Activated naive CD4-positive, alpha-beta T cell treated with anti-CD3 and anti-CD28 coated beads, Interleukin-2, amount 10 ng/mL, durations not matched to agents 7 days and 5 days (primary cell): Measurements from ENCODE around the gene AHCYL2.

ENCODE experiments used
- CTCF ChIA-PET: fragments of 350-600 bp; sonication (Branson Sonifier 250); formaldehyde crosslinking; loops from one replicate; lab custom pipeline; 2021; ENCODE audit warnings: antibody characterized with exemption; lab: Charles Lee
- DNase-seq: peaks from one replicate; pipeline ENCODE4 v3.0.0-alpha.2; 2020
- H3K27ac Mint-ChIP-seq: one replicate; pipeline ENCODE4 v1.8.0; 2021; ENCODE audit warnings: mild to moderate bottlenecking, moderate library complexity, mixed read lengths
- H3K27me3 Mint-ChIP-seq: one replicate; pipeline ENCODE4 v1.8.0; 2021; ENCODE audit warnings: mild to moderate bottlenecking, mixed read lengths
- H3K36me3 Mint-ChIP-seq: one replicate; pipeline ENCODE4 v1.8.0; 2021; ENCODE audit warnings: mixed read lengths
- H3K4me1 Mint-ChIP-seq: one replicate; pipeline ENCODE4 v1.8.0; 2021; ENCODE audit warnings: mixed read lengths
- H3K4me3 Mint-ChIP-seq: one replicate; pipeline ENCODE4 v1.8.0; 2021; ENCODE audit warnings: mild to moderate bottlenecking, moderate library complexity, mixed read lengths
- H3K9me3 Mint-ChIP-seq: one replicate; pipeline ENCODE4 v1.8.0; 2021; ENCODE audit warnings: mixed read lengths

AHCYL2 gene

DNA sequence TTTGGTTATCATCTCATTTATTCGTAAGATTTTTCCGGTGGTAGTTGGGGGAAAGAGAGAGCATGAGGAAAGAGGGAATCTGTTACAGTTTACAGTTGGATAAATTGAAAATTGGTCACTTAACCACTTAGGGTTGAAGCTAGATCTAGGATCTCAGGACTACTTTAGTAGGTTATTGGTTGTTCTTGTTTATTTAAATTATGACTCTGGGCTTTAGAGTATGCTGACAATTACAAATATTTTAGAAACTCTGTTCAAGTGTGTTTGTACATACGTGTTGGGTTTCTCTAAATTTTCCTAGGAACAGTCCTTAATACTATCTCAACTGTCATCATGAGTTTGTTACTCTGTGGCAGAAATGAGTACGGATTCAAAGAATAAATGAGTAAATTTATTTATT, 160.8 kb downstream of the AHCYL2 start:
- Mint-ChIP-seq H3K27me3 (no peaks in the 10 kb centered on the region), H3K9me3 (no peaks in the 10 kb centered on the region), H3K27ac (no peak overlapping the region), H3K36me3 (peaks cover 4% of the 10 kb centered on the region), H3K4me1 (peaks cover 27% of the 10 kb centered on the region), H3K4me3 (no peak overlapping the region)
- CTCF ChIA-PET: interaction anchor here (1.7 kb wide), 1 partner anchor 9 kb away, joined by 8 read pairs; no protein-coding TSS in a partner anchor
- DNase-seq: no peak

DNA sequence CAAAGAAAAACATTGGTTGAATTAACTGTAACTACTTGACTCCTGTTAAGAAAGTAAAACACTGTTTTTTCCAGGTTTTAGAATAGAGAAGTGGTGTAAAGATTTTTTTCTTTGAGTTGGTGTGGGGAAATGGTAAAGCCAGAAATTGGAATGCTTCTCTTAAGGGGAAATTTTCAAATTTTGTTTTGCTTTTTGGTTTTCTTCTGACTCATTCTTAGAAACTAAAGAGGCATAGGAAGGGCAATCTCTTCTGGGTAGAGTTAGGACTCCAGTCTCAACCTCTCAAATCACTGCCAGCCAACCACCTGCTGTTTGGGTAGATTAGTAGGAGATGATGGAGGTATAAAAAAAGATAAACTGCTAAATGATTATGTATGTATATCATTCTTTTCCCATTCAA, 161.7 kb downstream of the AHCYL2 start:
- Mint-ChIP-seq H3K27ac (no peak overlapping the region), H3K27me3 (no peaks in the 10 kb centered on the region), H3K9me3 (no peaks in the 10 kb centered on the region), H3K4me3 (no peak overlapping the region), H3K4me1 (peaks cover 22% of the 10 kb centered on the region), H3K36me3 (peaks cover 4% of the 10 kb centered on the region)
- no peak for DNase-seq
- CTCF ChIA-PET: interaction anchor here (0.7 to 4.3 kb wide), 4 partner anchors 8 to 25 kb away, joined by 3 to 29 read pairs (median 3); no protein-coding TSS in a partner anchor

DNA sequence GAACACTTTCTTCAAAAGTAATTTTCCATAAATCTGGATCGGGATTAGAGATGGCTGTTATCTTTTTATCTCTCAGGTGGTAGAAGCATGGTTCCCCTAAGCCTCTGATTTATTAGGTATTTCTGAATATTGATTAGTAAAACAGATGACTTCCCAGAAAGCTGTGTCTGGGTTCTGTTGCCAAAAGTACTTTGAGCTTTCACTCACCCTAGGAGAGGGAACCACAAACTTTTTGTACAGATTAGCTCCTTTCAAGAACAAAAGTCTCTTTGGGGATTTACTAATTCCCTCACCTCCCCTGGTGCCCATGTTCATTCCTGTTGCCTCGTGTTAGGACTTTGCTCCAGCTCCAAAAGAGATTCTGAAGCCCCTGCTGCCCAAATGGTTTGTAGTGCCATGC, 162.7 kb downstream of the AHCYL2 start:
- Mint-ChIP-seq H3K4me3 (no peak overlapping the region), H3K36me3 (peaks cover 4% of the 10 kb centered on the region), H3K9me3 (no peaks in the 10 kb centered on the region), H3K4me1 (peaks cover 15% of the 10 kb centered on the region), H3K27me3 (no peaks in the 10 kb centered on the region), H3K27ac (no peak overlapping the region)
- CTCF ChIA-PET: interaction anchor here (0.8 to 4.3 kb wide), 4 partner anchors 9 to 19 kb away, joined by 3 to 29 read pairs (median 10); no protein-coding TSS in a partner anchor
- no peak for DNase-seq

DNA sequence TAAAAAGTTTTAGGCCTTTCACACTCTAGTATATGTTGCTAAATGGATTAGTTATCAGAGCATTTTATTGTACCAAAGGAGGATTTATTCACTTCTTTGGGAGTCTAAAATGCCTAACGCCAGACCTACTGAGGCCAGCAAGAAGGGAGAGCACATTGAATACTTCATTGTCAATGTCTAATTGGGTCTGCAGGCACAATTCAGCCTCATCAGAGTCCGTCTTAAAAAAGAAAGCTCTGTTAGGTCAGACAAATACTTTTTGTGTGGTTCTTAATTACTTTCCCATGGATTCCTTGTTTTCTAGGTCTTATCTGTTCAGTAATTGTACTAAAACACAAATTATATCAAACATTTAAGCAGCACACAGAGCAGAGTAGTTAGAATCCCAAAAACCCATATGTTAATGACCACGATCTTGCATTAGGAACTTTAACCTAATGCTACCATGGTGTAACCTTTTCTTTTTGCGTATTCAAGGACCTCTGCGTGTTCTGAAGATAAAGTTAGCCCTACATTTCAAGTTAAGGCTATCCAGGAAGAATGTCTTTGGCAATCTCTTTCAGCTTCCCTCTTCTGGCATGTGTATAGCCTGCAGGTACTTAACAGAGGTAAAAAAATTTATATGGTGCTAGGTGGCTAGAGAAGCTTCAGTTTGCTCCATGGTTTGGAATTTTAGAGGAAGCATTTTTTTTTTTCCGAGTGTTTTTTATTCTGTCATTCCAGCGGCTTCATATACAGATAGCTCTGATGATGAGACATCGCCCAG, 163.7 kb downstream of the AHCYL2 start:
- H3K4me3 Mint-ChIP-seq: no peak overlapping the region
- H3K36me3 Mint-ChIP-seq: peaks cover 2% of the 10 kb centered on the region
- H3K4me1 Mint-ChIP-seq: peaks cover 13% of the 10 kb centered on the region
- no peak for DNase-seq
- CTCF ChIA-PET: interaction anchor here (2.1 to 4.3 kb wide), 2 partner anchors 13 to 20 kb away, joined by 16 to 29 read pairs; no protein-coding TSS in a partner anchor
- H3K27ac Mint-ChIP-seq: no peak overlapping the region
- no peaks in the 10 kb centered on the region for H3K27me3 Mint-ChIP-seq
- H3K9me3 Mint-ChIP-seq: no peaks in the 10 kb centered on the region

DNA sequence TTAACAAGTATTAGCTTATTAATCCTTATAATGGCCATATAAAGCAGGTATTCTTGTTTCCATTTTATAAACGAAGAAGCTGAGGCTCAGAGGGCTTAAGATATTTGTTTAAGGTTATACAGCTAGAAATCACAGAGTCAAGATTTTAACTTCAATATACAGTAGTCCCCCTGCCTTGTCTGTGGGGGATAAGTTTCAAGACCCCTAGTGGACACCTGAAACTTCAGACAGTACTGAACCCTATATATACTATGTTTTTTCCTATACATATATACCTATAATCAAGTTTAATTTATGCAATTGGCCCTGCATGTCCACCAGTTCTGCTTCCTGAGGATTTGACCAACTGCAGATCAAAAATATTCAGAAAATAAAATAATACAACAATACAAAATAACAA, 165.0 kb downstream of the AHCYL2 start:
- Mint-ChIP-seq H3K4me1 (peaks cover 13% of the 10 kb centered on the region), H3K4me3 (no peak overlapping the region), H3K27ac (no peak overlapping the region), H3K36me3 (peaks cover 6% of the 10 kb centered on the region), H3K9me3 (no peaks in the 10 kb centered on the region), H3K27me3 (no peaks in the 10 kb centered on the region)
- DNase-seq: no peak
- CTCF ChIA-PET: interaction anchor here (0.9 to 4.3 kb wide), 5 partner anchors 11 to 64 kb away, joined by 3 to 29 read pairs (median 6); no protein-coding TSS in a partner anchor

DNA sequence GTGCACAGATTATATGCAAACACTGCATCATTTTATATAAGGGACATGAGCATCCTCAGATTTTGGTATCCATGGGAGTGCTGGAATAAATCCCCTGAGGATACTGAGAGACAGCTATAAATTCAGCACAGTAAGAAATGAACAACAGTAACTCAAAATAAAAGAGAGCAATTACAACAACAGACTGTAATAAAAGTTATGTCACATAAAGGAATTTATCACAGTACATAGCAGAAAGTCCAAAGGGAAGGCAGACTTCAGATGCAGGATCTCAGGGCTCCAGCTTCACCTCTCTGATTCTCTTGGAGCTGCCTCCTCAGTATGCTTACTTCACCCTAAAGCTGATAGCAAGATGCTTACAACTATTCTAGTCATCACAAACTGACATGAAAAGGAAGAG, 165.5 kb downstream of the AHCYL2 start:
- peaks cover 5% of the 10 kb centered on the region for H3K36me3 Mint-ChIP-seq
- H3K4me1 Mint-ChIP-seq: peaks cover 13% of the 10 kb centered on the region
- no peaks in the 10 kb centered on the region for H3K9me3 Mint-ChIP-seq
- CTCF ChIA-PET: interaction anchor here (0.9 to 4.3 kb wide), 4 partner anchors 11 to 63 kb away, joined by 3 to 29 read pairs (median 4); no protein-coding TSS in a partner anchor
- DNase-seq: no peak
- H3K4me3 Mint-ChIP-seq: no peak overlapping the region
- H3K27me3 Mint-ChIP-seq: no peaks in the 10 kb centered on the region
- no peak overlapping the region for H3K27ac Mint-ChIP-seq

DNA sequence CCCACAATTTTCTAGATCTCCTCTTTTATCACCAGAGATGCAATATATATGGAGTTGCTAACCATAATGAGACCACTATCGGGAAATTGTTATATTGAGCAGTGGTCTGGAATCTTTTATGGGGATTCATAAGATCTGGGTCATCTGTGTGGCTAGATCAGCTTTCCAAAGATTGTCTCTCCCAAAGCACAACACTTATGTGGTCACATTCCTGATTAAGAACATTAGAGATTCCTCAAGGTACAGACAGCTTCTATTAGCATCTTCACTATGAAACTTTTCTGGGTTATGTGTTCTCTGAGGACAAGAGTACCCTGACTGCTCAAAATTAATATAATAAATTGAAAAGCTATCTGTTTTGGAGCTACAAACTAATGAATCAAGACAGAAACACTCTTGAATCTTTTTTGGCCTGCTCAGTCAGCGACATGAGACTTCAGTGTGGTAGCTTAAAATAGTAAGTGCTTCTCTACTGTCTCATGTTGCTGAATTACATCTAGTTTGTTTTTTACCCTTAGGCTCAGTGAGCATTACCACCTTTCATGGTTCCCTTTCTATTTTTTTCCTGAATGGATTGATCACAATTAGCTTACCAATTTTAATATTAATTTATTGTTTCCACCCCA, 166.8 kb downstream of the AHCYL2 start:
- no peak for DNase-seq
- Mint-ChIP-seq H3K4me3 (no peak overlapping the region), H3K4me1 (peaks cover 6% of the 10 kb centered on the region), H3K27me3 (no peaks in the 10 kb centered on the region), H3K36me3 (peaks cover 4% of the 10 kb centered on the region), H3K27ac (no peak overlapping the region), H3K9me3 (no peaks in the 10 kb centered on the region)
- CTCF ChIA-PET: interaction anchor here (0.9 to 1.3 kb wide), 2 partner anchors 16 to 137 kb away, joined by 3 to 6 read pairs; no protein-coding TSS in a partner anchor

DNA sequence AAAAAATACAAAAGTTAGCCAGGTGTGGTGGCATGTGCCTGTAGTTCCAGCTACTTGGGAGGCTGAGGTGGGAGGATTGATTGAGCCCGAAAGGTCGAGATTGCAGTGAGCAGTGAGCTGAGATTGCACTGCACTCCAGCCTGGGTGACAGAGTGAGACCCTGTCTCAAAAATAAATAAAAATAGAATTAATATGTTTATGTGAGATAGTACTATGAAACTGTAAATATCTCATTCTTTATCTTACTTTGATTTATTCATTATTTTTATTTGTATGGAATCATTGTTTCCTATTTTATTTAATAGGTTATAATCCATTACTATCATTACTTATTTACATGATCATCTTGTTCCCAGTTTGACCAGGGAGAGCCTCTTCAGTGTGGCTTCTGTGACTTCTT, 168.4 kb downstream of the AHCYL2 start:
- DNase-seq: no peak
- no peak overlapping the region for H3K27ac Mint-ChIP-seq
- CTCF ChIA-PET: no interaction called here
- H3K9me3 Mint-ChIP-seq: no peaks in the 10 kb centered on the region
- H3K27me3 Mint-ChIP-seq: no peaks in the 10 kb centered on the region
- no peaks in the 10 kb centered on the region for H3K4me1 Mint-ChIP-seq
- H3K4me3 Mint-ChIP-seq: no peak overlapping the region
- H3K36me3 Mint-ChIP-seq: peaks cover 4% of the 10 kb centered on the region

DNA sequence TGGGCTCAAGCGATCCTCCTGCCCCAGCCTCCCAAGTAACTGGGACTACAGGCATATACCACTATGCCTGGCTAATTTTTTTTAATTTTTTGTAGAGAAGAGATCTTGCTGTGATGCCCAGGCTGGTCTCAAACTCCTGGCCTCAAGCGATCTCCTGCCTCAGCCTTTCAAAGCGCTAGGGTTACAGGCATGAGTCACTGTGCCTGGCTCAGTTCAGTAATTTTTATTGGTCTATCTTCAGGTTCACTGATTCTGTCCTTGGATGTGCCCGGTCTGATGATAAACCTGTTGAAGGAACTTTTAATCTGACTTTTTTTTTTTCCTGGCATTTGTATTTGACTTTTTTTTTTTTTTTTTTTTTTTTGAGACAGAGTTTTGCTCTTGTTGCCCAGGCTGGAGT, 169.3 kb downstream of the AHCYL2 start:
- no peaks in the 10 kb centered on the region for H3K9me3 Mint-ChIP-seq
- H3K27ac Mint-ChIP-seq: no peak overlapping the region
- H3K36me3 Mint-ChIP-seq: peaks cover 4% of the 10 kb centered on the region
- no peak overlapping the region for H3K4me3 Mint-ChIP-seq
- CTCF ChIA-PET: no interaction called here
- no peak for DNase-seq
- H3K4me1 Mint-ChIP-seq: no peaks in the 10 kb centered on the region
- H3K27me3 Mint-ChIP-seq: no peaks in the 10 kb centered on the region

DNA sequence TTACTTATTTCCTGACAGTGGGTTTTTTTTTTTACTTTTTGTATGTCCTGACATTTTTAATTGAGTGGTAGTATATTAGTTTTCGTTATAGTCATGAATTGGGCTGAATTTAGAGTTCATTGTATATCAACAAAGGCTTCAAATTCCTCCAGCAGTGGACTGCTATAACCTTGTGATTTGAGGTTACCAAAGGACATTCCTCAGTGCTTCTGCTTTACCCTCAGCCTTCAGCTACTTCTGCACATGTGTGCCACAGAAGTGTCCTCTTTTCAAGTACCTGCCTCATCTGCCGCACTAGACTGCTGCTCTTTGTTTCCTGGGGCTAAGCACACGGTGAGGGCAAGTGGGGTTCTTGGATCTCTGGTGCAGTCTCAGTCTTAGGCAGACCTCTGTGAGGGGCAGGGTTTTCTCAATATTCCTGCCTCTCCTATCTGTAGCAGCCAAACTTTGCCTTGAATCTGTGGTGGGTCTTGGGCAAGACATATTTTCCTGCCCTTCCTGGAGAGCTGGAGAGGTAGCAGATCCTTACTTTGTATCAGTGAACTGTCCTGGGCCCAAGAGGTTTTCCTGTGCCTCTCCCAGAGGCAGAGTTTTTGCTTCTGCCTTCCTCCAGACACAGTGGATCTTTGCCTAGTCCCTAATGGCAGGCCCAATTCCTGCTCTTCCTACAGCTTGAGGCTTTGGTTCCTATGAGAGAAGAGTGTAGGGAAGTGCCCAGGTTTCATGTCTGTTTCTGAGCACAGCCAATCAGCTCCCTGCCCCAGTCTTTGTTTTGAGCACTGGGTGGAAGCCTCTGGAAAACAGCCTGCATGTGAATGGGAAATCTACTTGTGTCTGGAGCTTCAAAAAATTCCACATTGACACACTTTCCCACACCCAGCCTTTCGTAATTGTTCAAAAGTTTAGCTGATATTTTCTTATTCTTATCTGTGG, 170.4 kb downstream of the AHCYL2 start:
- Mint-ChIP-seq H3K4me3 (no peak overlapping the region), H3K9me3 (no peaks in the 10 kb centered on the region)

DNA sequence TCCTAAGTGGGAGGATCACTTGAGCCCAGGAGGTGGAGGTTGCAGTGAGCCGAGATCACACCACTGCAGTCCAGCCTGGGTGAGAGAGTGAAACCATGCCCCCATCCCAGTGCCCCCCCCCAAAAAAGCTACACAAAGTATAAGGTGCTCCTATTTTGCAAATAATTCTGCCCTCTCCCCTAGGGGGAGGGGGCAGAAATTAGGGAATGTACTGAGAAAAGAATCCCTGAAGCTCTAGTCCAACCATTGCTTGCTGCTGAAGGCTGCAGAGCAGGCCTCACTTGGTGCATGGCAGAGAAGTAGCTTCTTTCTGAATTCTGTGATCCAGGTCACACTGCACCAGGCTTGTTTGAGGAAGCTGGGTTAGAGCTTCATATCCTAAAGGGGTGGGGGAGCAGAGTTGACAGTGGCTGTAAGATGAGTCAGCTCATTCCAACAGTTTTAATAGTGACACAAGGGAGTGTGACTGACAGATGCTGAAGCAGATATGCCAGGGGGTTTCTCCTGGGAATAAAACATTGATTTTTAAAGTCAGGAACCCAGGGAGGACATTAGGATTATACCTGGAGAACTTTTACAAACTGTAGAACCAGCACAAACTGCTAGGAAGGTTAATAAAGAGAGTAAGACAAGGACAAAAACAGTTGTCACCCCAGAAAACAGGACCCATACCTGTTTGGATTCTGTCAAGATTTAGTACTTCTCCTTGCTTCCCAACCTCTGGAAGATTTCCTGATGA, 176.6 kb downstream of the AHCYL2 start:
- DNase-seq: no peak
- Mint-ChIP-seq H3K36me3 (peaks cover 8% of the 10 kb centered on the region), H3K9me3 (no peaks in the 10 kb centered on the region), H3K27me3 (no peaks in the 10 kb centered on the region), H3K4me1 (peaks cover 12% of the 10 kb centered on the region), H3K27ac (peak overlapping the region; percentile 62), H3K4me3 (no peak overlapping the region)
- CTCF ChIA-PET: interaction anchor here (0.9 to 2.6 kb wide), 15 partner anchors 11 to 278 kb away, joined by 3 to 20 read pairs (median 4); partner anchors contain the start of gene STRIP2

More for the DNA sequence above, 170.4 kb downstream of the AHCYL2 start:
- no peak for DNase-seq
- CTCF ChIA-PET: interaction anchor here (1.1 to 3.3 kb wide), 2 partner anchors 18 to 76 kb away, joined by 3 to 12 read pairs; no protein-coding TSS in a partner anchor
- H3K27me3 Mint-ChIP-seq: no peaks in the 10 kb centered on the region
- H3K36me3 Mint-ChIP-seq: peaks cover 4% of the 10 kb centered on the region
- no peaks in the 10 kb centered on the region for H3K4me1 Mint-ChIP-seq
- no peak overlapping the region for H3K27ac Mint-ChIP-seq

DNA sequence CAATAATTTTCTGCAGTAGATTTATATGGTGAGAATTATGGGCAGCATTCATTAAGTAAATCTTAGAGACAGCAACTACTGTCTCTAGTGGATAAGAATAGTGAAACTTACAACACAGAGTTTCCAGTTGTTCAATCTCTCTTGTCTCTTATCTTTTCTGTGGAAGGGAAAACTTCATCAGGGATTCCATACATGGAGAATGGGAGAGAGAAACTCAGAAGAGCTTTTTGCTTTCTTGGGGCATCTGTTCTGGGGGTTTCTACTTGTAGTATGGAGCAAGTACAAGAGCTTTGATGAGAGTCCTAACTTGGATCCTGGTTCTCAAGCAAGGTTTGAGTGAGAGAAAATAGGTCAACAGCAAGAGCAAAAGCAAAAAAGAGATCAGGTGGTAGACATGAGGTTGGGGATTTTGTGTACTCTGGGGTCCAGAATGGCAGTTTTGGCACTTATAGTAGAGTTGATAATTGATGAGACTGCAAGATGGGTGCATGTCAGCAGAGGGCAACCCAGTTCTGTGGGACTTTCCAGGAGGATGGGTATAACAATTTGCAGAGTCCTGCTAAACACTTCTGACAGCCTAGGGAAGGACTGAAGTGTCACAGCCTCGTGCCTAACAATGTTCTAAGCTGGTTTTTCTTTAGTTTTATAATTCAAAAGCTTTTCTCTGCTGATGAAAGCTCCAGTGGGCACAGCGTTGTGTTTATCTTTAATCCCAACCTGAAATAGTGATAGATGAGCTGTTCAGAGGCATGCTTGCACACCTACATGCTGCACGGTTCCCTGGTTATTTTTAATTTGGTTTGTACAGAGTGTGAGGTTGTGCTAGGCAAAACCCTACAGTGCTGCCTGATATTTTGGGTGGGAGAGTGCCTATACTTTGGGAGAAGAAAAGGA, 177.4 kb downstream of the AHCYL2 start:
- Mint-ChIP-seq H3K27ac (no peak overlapping the region), H3K4me3 (no peak overlapping the region), H3K36me3 (peaks cover 8% of the 10 kb centered on the region), H3K9me3 (no peaks in the 10 kb centered on the region), H3K4me1 (peaks cover 12% of the 10 kb centered on the region), H3K27me3 (no peaks in the 10 kb centered on the region)
- DNase-seq: peak; percentile 29
- CTCF ChIA-PET: interaction anchor here (0.7 to 2.6 kb wide), 18 partner anchors 12 to 279 kb away, joined by 3 to 20 read pairs (median 4); partner anchors contain the start of gene STRIP2
